Esophagus (tissue), 2 donors: ENCODE measurements around the gene RNASE8. TPM values are rescaled to one million over a fixed set of nuclear protein-coding genes. Genes with fewer than 3 reads are reported as not detected.
"Not testable (repeated sequence)": the region's sequence is repeated elsewhere in the genome, so short reads cannot be mapped to it uniquely, and the experiment has no call there.

Source experiments
- H3K27ac ChIP-seq, 2 donors: one replicate each; pipeline ENCODE4 v1.5.1; 2013; ENCODE audit warnings: low read depth in 2 of 2, mild to moderate bottlenecking in 2 of 2, inconsistent platforms in 1 of 2, low read length in 1 of 2, moderate library complexity in 1 of 2
- H3K27me3 ChIP-seq, 2 donors: one replicate each; pipeline ENCODE4 v1.6.1; 2013; ENCODE audit warnings: low read length in 2 of 2, control low read depth in 1 of 2, mild to moderate bottlenecking in 1 of 2; ENCODE audit not compliant: insufficient read depth in 2 of 2, control insufficient read depth in 1 of 2
- H3K36me3 ChIP-seq, 2 donors: one replicate each; pipeline ENCODE4 v1.6.1; 2013; ENCODE audit warnings: low read length in 1 of 2; ENCODE audit not compliant: control insufficient read depth in 2 of 2, insufficient read depth in 2 of 2
- H3K4me1 ChIP-seq, 2 donors: one replicate each; pipeline ENCODE4 v1.6.1; 2013; ENCODE audit warnings: low read length in 1 of 2; ENCODE audit not compliant: control insufficient read depth in 2 of 2, insufficient read depth in 2 of 2
- H3K4me3 ChIP-seq, 2 donors: one replicate each; pipeline ENCODE4 v1.5.1; 2013; ENCODE audit warnings: low read length in 2 of 2, mild to moderate bottlenecking in 2 of 2, low read depth in 1 of 2, moderate library complexity in 1 of 2
- H3K9me3 ChIP-seq, 2 donors: one replicate each; pipeline ENCODE4 v1.6.1; 2013; ENCODE audit warnings: mild to moderate bottlenecking in 2 of 2, low read depth in 1 of 2, low read length in 1 of 2, moderate library complexity in 1 of 2; ENCODE audit not compliant: control insufficient read depth in 2 of 2, insufficient read depth in 1 of 2
- WGBS, 2 donors: extraction: QIAGEN DNeasy Blood & Tissue Kit; methylation state at CpG; one replicate each; pipeline ENCODE4 v1.1.7; 2013; 5-methylcytosine and 5-hydroxymethylcytosine counted together
- polyA plus RNA-seq, 2 donors: library from polyadenylated mRNA; stranded (reverse); fragments of 200-250 nt; gene quantifications; one replicate each; pipeline ENCODE4 v1.2.3, GENCODE V29; 2013
- donor health status: healthy with polysubstance abuse.
- donor health status: Bipolar disorder and iron deficiency.

RNASE8 gene, protein sequence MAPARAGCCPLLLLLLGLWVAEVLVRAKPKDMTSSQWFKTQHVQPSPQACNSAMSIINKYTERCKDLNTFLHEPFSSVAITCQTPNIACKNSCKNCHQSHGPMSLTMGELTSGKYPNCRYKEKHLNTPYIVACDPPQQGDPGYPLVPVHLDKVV
- not detected for polyA plus RNA-seq

GRCh38 chr14:21057803-21058675 is at the start of gene RNASE8:
Gene RNASE8, plus strand, starts transcription at chr14:21057822. Its CDS starts 71 bp downstream, at chr14:21057893.
- H3K36me3 ChIP-seq: no peaks in the 10 kb centered on the region
- H3K9me3 ChIP-seq: no peaks in the 10 kb centered on the region
- 71 to 75% methylated on average over 8 of the region's 8 CpGs for WGBS, 2 donors
- H3K27ac ChIP-seq: no peak within 1 kb of the TSS
- no peaks in the 10 kb centered on the region for H3K27me3 ChIP-seq
- no peaks in the 10 kb centered on the region for H3K4me1 ChIP-seq
- H3K4me3 ChIP-seq: no peak within 1 kb of the TSS

DNA sequence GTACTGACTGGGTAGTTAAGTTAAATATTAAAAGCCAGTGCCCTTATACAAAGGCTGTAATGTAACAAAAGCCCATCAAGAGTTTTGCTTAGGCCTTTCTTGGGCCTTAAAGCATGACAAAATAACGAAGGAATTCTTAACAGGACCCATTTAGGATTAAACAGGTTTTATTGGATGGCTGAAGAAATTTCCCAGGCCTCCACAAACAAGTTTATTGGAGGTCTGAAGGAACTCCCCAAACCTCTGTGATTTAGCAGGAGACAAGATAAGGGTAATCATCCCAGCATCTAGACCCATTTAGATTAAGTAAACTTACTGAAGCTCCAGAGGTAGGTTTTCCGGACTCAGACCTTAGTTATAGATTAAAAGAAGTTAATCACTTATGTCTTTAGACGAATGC is 47.9 kb upstream of the RNASE8 start:
- H3K36me3 ChIP-seq, H3K4me3 ChIP-seq, H3K27ac ChIP-seq, H3K9me3 ChIP-seq, H3K27me3 ChIP-seq, H3K4me1 ChIP-seq: not testable (repeated sequence)
- 71 to 80% methylated on average over 3 of the region's 3 CpGs for WGBS, 2 donors

DNA sequence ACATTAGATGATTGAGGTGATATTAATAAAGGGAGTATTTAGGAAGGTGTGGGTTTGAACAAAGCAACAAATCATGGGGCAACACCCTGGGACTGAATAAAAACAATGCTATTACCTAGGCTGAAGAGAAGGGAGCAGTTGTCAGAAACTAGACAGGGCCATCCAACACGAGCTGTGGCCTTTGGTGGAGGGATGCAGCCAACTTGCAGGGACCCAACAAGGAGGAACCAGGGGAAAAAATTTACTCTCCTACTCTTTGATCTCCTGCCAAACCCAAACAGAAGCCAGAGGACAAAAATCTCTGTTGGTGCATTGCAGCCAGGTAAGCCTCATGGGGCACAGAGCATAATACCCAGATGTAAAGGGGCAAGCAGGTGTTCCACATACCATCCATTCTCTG is 46.5 kb upstream of the RNASE8 start:
- Histone ChIP-seq H3K36me3 (no peaks in the 10 kb centered on the region), H3K9me3 (no peaks in the 10 kb centered on the region), H3K27me3 (no peaks in the 10 kb centered on the region), H3K4me1 (no peaks in the 10 kb centered on the region), H3K4me3 (no peak overlapping the region), H3K27ac (no peak overlapping the region)
- WGBS, 2 donors: 43 to 54% methylated on average over 1 of the region's 1 CpG

DNA sequence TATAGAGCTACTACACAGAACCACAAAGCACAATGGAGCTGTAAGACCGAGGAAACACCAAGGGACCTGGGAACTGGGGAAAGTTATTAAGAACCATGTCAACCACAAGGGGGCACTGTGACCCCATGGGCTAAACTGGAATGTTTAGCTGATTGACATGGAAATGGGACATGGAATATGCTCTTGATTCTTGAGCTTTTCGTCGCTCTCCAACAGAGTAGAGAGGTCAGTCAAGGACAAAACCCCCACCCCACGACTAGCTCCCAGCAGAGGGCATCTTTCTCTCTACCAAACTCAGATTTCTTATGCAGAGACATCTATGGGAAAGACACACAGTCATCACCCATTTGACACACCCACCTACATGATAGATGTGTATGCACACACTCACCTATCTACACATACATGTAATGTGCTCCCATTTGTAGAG is 42.8 kb upstream of the RNASE8 start:
- no peaks in the 10 kb centered on the region for H3K27me3 ChIP-seq
- H3K9me3 ChIP-seq: no peaks in the 10 kb centered on the region
- 0 to 1% methylated on average over 4 of the region's 4 CpGs for WGBS, 2 donors
- H3K36me3 ChIP-seq: peaks cover 9 to 22% of the 10 kb centered on the region in 2 donors
- H3K27ac ChIP-seq: no peak overlapping the region
- H3K4me3 ChIP-seq: no peak overlapping the region
- H3K4me1 ChIP-seq: peaks cover 0 to 2% of the 10 kb centered on the region in 2 donors

DNA sequence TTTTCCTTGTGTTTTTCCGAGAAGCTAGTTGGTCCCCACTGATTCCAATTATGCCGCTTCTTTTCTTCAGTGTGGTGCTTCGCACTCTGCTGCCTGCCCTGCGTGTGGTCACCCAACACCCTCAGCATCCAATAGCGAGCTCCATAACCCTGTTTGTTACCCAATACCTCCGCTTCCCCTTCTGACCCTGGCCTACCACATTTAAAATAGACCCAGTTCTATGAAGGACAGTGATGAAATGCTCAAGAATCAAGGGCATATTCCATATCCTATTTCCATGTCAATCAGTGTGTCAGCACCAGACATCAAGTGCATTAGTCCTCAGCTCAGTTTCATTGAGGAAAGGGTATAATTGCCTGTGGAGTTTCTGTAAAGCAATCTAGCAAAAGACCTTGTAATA is 42.3 kb upstream of the RNASE8 start:
- WGBS, 2 donors: 74 to 80% methylated on average over 6 of the region's 6 CpGs
- H3K27me3 ChIP-seq: no peaks in the 10 kb centered on the region
- no peak overlapping the region for H3K4me3 ChIP-seq
- H3K4me1 ChIP-seq: peaks cover 0 to 2% of the 10 kb centered on the region in 2 donors
- no peaks in the 10 kb centered on the region for H3K9me3 ChIP-seq
- H3K36me3 ChIP-seq: peaks cover 9 to 23% of the 10 kb centered on the region in 2 donors
- no peak overlapping the region for H3K27ac ChIP-seq

DNA sequence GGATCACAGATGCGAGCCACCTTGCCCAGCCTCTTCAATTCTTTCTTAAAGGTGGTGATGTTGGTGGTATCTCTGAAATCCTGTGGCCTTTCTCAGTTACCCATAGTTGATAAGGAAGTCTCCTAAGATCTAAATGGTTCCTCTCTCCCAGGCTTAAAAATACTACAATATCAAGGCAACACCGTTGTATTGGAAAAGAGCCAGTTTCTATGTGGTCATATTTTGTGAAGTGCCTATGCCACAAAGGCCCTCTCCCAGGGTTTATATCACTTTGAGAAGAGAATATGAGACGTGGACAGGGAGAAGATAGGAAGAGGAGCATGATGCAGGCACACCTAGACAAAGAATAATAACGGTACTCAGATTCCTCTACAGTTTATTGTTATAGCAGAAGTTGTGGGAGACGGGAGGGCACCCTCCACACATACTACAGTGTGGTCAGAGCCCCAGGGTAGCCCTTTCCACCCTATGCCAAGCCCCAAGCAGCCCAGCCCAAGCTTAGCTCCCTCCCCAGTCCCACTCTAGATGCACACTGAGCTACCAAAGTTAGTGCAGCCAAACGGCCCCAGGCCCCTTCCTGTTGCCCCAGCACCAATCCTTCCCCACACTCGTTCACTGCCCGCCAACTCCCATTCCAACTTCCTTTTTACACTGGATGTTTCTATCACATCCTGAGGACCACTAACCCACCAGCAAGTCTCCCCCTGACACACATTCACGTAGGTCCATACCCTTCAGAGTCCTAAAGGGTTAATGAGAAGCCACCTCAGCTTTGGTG is 41.0 kb upstream of the RNASE8 start:
- Histone ChIP-seq H3K36me3 (peaks cover 13 to 28% of the 10 kb centered on the region in 2 donors), H3K9me3 (no peaks in the 10 kb centered on the region), H3K4me1 (peaks cover 0 to 2% of the 10 kb centered on the region in 2 donors), H3K4me3 (no peak overlapping the region), H3K27me3 (no peaks in the 10 kb centered on the region), H3K27ac (no peak overlapping the region)
- 66 to 70% methylated on average over 9 of the region's 9 CpGs for WGBS, 2 donors

DNA sequence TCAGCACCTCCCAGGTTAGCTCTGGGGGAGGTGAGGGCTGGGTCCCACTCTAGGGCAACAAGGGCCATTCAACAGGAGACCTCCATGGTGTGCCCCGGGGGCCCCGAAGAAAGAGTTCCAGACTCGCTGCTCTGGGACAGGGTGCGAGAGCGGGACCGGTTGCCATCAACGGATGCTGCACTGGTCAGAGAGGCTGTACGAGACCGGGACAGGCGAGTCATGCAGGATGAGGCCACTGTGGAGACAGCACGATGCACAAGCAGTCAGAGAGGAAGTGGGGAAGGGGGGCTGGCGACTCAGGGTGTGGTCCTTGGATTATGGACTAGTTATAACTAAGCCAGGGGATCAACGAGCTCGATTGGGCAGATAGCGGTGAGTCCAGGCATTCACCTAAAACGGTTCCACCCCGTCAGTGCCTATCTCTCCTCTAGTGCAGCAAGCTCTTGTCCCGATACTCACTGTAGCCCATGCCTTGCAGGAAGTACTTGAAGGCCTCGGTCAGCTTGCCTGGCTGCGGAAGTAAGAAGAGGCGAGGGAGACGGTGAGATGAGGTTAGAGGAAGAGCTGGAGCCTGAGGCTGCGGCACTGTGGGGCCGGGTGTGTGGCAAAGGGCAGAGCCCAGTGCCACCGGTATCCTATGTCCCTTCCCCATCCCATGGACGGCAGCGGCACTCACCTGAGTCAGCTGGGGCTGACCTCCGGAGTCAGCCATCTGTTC is 39.9 kb upstream of the RNASE8 start:
- 75 to 77% methylated on average over 28 of the region's 28 CpGs for WGBS, 2 donors
- Histone ChIP-seq H3K9me3 (no peaks in the 10 kb centered on the region), H3K27me3 (no peaks in the 10 kb centered on the region), H3K36me3 (peaks cover 13 to 32% of the 10 kb centered on the region in 2 donors), H3K4me3 (peak overlapping the region in 1 of 2 donors; percentile 19), H3K4me1 (peaks cover 0 to 2% of the 10 kb centered on the region in 2 donors), H3K27ac (no peak overlapping the region)

GRCh38 chr14:21018286-21018685 is 39.3 kb upstream of the RNASE8 start:
- Histone ChIP-seq H3K9me3 (no peaks in the 10 kb centered on the region), H3K4me1 (peaks cover 0 to 2% of the 10 kb centered on the region in 2 donors), H3K36me3 (peaks cover 13 to 32% of the 10 kb centered on the region in 2 donors), H3K27me3 (no peaks in the 10 kb centered on the region), H3K27ac (no peak overlapping the region), H3K4me3 (peak overlapping the region in 1 of 2 donors; percentile 19)
- WGBS, 2 donors: 76 to 83% methylated on average over 7 of the region's 7 CpGs

DNA sequence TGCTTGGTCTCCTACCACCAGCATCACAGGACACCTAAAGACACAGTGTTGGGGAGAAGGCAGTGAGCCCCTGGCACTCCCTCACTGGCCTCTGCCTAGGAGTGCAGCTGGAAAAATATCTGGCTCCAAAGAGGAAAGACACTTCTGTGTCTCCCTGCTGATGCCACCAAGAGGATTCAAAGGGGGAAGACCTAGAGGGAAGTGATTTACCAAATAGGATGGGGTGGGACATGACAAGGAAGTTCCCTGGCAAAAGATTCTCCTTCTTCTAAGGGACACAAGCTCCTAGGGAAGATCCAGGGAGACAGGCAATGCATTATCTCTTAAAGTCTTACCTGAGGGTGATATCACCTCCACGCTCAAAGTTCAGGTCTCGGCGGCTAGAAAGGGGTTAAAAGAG is 38.8 kb upstream of the RNASE8 start:
- 91 to 95% methylated on average over 3 of the region's 3 CpGs for WGBS, 2 donors
- Histone ChIP-seq H3K27ac (no peak overlapping the region), H3K27me3 (no peaks in the 10 kb centered on the region), H3K36me3 (peaks cover 13 to 32% of the 10 kb centered on the region in 2 donors), H3K9me3 (no peaks in the 10 kb centered on the region), H3K4me1 (peaks cover 0 to 3% of the 10 kb centered on the region in 2 donors), H3K4me3 (no peak overlapping the region)
